ENCODE data around the gene NBEA.

Gene NBEA

DNA sequence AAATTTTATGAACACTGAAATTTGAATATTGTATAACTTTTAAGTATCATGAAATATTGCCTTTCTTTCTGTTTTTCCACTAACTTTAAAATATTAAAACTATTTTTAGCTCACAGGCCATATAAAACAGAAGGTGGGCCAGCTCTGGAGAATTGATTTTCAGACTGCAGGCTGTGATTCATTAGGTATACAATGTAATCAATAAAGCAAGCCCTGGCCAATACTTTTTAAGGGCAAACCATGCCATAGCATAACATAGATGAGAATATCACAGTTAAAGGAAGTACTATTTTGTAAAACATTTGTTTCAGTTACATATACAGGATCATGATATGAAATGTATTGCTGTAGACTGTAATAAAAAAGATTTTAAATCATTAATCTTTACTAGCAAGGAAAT, 336.8 kb downstream of the NBEA start:
- DNase-seq (ENCODE audit: low read depth): no peak

GRCh38 chr13:35279500-35279899, 337.4 kb downstream of the NBEA start:
- DNase-seq (ENCODE audit: low read depth): no peak

- no peak for DNase-seq (ENCODE audit: low read depth)
Measured at GRCh38 chr13:35283856-35284255, 341.8 kb downstream of the NBEA start.

DNA sequence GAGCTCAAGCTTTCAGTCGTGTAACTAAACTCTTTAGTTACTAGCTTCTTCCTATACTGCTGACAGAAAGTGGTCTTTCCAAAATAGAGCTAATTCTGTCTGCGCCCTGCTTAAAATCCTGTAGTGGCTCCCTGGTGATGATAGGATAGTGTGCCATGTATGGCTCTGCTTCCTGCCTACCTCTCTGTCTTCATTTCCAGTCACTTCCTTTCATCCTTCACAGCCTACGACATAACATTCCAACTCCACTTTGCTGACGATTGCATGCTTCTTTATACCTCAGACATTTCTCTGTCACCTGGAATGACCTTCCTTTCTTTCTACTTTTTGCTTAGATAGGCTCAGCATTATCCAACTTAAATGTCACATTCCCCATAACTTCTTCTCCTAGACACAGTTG, 343.6 kb downstream of the NBEA start:
- DNase-seq (ENCODE audit: low read depth): no peak

GRCh38 chr13:35292329-35292728, 350.3 kb downstream of the NBEA start:
- DNase-seq (ENCODE audit: low read depth): no peak

GRCh38 chr13:35293579-35294226, 351.6 kb downstream of the NBEA start:
- no peak for DNase-seq (ENCODE audit: low read depth)

GRCh38 chr13:35309706-35310105, 367.6 kb downstream of the NBEA start:
- DNase-seq (ENCODE audit: low read depth): no peak

DNA sequence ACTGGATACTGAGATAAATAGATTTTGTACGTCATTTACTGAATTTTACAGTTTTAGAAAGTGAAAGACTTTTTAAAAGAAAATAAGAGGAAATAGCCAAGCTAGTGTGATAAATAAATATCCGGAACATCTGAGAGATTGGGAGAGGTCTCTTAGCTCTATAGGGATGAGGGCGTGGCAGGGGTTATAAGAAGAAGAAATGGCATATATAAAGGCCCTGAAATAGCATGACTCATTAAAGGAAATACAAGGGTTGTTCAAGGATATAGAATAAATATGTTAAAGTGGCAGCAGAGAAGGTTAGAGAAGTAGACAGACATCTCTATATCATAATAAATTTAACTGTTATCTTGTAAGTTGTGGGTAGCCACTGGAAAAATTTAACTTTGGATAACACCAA, 390.1 kb downstream of the NBEA start:
- no peak for DNase-seq (ENCODE audit: low read depth)

DNA sequence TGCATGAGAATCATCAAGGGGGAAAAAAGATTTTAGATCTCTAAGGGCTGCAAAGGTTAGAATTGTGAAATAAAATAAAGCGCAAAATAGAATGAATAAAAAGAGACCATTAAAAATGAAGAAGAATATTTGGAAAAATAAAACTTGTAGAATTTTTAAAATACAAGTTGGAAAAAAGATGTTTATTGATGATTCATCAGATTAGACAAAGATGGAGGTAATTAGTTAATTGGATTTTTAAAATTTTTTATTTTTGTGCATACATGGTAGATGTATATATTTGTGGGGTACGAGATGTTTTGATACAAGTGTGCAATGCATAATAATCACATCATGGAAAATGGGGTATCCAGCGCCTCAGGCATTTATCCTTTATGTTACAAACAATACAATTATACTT, 391.1 kb downstream of the NBEA start:
- no peak for DNase-seq (ENCODE audit: low read depth)

DNA sequence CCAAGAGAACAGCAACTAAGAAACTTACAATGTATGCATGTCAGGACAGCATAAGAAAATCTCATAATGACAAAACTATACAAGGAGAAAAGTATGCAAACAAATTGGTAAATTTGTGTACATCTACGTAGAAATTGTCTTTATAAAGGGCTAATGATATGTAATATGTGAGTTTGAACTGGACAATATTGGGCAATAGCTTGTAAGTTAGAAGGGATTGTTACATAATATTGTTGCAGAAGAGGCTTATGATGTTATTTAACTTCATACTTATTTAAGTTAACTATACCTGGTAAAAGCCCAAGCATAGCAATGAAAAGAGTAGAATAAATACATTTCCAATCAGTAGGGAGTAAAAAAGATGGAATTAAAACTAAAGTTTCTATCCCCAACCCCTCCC, 400.4 kb downstream of the NBEA start:
- no peak for DNase-seq (ENCODE audit: low read depth)

- DNase-seq (ENCODE audit: low read depth): no peak
Measured at GRCh38 chr13:35343417-35343816, 401.3 kb downstream of the NBEA start.

GRCh38 chr13:35345992-35346391, 403.9 kb downstream of the NBEA start:
- no peak for DNase-seq (ENCODE audit: low read depth)

GRCh38 chr13:35346494-35346893, 404.4 kb downstream of the NBEA start:
- DNase-seq (ENCODE audit: low read depth): no peak

DNA sequence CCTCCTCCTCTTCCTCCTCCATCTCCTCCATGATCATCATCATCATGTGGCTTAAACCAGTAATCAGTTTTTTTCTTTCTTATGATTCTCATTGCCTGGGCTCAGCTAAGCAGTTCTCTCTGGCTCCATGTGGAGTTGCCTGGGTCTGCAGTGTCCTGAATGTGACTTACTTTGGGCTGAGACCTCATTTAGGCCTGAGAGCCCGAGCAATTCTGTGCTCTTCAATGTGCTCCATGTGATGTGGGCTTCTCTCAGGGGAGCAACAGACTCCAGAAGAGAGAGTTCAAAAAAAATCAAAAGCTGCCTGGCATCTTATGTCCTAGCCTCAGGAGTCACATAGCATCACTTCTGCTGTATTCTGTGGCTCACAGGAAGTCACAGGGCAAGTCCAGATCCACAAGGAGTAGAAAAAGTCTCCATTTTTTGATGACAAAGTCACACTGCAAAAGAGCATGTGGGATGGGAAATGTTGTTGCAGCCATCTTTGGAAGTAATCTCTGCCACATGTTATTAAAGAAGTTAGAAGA, 405.7 kb downstream of the NBEA start:
- no peak for DNase-seq (ENCODE audit: low read depth)

DNA sequence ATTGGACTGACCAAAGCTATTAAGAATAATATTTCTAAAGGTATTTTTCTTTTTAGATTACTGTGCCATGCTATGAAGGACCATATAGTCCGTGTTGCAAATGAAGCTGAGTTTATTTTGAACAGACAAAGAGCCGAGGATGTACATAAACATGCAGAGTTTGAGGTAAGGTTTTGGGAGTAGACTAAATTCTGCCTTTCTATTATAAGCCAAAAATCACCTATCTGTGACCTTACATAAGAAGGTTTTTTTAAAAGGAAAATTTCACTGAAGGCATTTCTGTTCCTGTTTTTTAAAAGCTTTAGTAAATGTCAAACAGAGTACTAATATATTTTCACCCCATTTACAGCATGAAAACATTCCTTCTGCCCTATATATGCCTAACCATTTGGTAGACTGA, 407.0 kb downstream of the NBEA start:
- no peak for DNase-seq (ENCODE audit: low read depth)

DNA sequence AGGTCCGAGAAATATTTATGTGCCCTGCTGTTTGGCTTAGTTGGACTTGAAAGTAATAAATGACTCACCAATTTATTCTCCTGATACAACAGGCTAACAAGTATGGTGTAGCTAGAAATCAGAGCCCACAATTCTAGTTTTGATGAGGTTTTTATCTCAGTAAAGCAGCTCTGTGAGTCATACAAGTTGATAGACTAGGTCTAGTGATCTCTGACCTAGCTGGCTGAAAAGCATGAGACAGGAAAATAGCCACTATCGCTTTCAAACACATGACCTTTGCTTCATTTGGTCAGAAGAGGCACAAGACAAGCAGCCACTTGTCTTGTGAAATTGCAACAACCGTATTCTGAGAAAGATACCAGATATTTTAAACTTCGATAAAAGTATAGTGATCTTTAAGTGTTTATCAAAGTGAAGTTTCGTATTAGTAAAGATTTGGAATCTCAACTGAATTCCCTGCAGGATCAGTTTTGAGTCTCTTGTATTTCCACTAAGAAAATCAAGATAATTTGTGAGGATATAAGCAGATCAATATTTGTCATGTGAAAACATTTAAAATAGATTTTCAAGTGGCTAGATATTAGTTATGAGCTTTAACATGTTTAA, 407.7 kb downstream of the NBEA start:
- no peak for DNase-seq (ENCODE audit: low read depth)

GRCh38 chr13:35354285-35354684, 412.2 kb downstream of the NBEA start:
- DNase-seq (ENCODE audit: low read depth): no peak

- DNase-seq (ENCODE audit: low read depth): no peak
Measured at GRCh38 chr13:35354882-35355281, 412.8 kb downstream of the NBEA start.

DNA sequence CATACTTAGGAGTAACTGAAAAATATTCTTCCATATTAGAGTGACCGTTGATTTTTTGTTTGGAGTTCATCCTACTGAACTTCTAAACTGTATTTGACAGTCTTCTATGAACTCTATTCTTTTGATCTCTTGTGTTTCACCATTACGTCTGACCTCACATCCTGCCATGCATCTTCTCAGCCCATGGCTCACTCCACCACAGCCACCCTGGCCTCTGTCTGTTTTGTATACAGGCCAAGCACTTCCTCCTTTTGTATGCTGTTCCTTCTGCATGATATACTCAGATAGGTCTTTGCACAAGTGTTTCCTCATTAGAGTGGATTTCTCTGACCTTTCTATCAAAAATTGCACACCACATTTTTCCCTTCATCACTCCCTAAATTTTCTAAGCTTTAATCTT, 414.5 kb downstream of the NBEA start:
- no peak for DNase-seq (ENCODE audit: low read depth)

- DNase-seq (ENCODE audit: low read depth): no peak
Measured at GRCh38 chr13:35365883-35366282, 423.8 kb downstream of the NBEA start.

DNA sequence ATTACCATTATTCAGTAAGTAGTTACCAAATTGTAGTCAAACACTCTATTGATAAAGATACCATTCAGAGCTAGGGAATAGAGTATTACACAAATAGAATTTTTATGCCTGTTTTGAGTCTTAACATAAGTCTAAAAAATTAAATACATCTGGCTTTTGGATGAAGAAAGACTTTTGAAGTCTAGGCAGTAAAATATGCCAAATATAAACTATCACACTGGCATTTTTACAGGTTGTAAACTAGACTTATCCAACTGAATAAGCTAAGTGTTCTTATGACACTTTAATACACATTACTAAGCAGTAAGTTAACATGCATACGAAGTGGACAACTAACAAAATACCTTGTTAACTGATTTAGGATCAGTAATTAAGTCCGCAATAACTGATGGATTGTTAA, 425.5 kb downstream of the NBEA start:
- no peak for DNase-seq (ENCODE audit: low read depth)

GRCh38 chr13:35378939-35379338, 436.9 kb downstream of the NBEA start:
- no peak for DNase-seq (ENCODE audit: low read depth)

GRCh38 chr13:35379663-35380062, 437.6 kb downstream of the NBEA start:
- no peak for DNase-seq (ENCODE audit: low read depth)

DNA sequence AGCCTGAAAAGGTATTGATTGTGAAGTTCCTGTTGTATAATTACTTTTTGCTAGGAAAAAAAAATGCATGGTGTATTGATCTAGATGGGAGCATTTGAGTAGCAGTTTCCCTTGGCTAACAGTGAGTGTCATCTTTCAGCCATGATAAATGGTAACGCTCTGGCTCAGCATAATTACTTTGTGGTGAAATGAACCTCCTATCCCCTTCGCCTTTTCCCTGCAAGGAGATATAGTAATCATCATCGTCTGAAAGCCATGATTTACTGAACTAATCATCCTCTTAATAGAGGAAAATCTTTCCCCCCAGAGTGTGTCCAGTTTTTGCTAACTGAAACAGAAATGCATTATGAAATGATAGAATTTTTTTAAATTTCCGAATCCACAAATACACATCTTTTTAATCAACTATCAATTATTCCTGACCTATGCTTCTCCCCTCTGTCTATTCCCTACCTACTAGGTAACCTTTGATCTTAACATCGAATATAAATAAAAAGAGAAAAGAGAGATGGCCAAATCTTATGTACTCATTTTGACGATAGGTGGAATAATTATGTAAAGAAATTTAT, 445.7 kb downstream of the NBEA start:
- no peak for DNase-seq (ENCODE audit: low read depth)

All from activated gamma-delta T cell treated with anti-CD3 and anti-CD28 coated beads, Interleukin-2, amount 50 U/mL, for 16 hours (primary cell).